MM.1S (cell line): Measurements from ENCODE around the gene COP1.

Experiments
- EZH2phosphoT487 ChIP-seq: fragments of 300-600 bp; sonication (generic); IDR thresholded peaks from 2 replicates; pipeline ENCODE4 v1.6.1; 2018; ENCODE audit warnings: antibody characterized with exemption, low read length
- TF ChIP-seq, protein P1 (sequence below): fragments of 300-600 bp; sonication (generic); IDR thresholded peaks from 2 replicates; pipeline ENCODE4 v1.5.1; 2016; ENCODE audit warnings: antibody characterized with exemption, low read length, mixed read lengths

DNA sequence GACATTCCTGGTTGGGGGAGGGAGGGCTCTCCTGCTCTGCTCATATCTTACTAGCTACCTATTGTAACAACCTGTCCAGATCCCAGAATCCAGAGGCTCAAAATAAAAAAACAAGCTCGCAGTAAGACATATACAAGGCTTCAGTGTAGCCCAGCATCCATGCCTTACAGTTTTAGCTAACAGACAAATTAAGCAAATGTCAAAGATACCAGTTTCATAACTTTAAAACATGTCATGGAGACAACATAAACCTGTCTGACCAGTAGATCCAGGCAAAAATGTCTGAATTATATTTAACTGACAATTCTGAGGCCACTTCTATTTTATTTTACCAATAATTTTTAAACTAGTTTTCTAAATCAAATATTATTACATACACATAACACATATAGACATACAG is 295.9 kb downstream of the COP1 start:
- no peak for TF ChIP-seq EZH2phosphoT487
- TF ChIP-seq, protein P1, sequence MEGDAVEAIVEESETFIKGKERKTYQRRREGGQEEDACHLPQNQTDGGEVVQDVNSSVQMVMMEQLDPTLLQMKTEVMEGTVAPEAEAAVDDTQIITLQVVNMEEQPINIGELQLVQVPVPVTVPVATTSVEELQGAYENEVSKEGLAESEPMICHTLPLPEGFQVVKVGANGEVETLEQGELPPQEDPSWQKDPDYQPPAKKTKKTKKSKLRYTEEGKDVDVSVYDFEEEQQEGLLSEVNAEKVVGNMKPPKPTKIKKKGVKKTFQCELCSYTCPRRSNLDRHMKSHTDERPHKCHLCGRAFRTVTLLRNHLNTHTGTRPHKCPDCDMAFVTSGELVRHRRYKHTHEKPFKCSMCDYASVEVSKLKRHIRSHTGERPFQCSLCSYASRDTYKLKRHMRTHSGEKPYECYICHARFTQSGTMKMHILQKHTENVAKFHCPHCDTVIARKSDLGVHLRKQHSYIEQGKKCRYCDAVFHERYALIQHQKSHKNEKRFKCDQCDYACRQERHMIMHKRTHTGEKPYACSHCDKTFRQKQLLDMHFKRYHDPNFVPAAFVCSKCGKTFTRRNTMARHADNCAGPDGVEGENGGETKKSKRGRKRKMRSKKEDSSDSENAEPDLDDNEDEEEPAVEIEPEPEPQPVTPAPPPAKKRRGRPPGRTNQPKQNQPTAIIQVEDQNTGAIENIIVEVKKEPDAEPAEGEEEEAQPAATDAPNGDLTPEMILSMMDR, result no peak
